Measurements from ENCODE around the gene ZRANB2.
A peak's percentile ranks its signal among the peaks of the same experiment; 100 is the strongest.

The ZRANB2 gene

DNA sequence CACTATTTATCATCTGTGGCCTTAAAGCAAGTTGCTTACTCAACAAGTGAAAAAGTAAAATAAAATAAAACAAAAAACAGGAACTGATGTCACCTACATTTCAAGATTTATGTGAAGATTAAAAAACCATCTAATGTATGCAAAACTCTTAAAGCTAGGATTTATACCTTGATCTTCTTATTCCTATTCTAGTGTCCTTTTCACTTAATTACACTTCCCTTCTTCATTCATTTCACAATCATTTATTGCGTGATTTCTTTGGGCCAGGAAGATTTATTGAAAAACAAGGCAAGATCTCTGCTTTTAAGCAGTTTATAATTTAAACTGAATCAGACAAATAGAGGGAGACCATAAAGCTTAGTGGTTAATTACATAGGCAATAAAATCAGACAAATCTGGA is 51.9 kb downstream of the ZRANB2 start:
- Histone ChIP-seq H3K4me3 (ENCODE audit: low read depth, low read length) (no peak overlapping the region), H3K4me1 (no peaks in the 10 kb centered on the region), H3K9me3 (no peaks in the 10 kb centered on the region), H3K27me3 (no peaks in the 10 kb centered on the region), H3K36me3 (no peaks in the 10 kb centered on the region)
- TF ChIP-seq CTCF (IDR thresholded peaks at IDR 0.05; ENCODE audit: low read depth, low read length) = no peak
- no peak for DNase-seq

DNA sequence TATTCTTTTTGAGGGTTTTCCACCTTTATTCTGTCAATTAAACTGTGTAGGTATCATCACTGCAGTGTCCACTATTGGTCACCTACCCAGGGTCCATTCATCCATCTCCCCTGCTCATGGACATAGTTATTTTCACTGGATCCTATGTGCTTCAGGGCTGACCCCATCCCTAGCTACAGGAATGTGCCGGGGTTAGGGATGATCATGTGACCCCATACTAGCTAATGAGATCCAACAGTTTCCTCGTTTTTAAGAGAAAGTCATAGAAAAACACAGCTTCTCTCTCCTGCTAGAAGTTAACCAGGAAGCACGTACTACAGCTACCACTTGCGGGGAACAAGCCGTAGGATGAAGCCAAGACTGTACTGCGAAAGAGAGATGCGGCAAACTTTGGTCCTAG is 52.8 kb downstream of the ZRANB2 start:
- TF ChIP-seq CTCF (IDR thresholded peaks at IDR 0.05; ENCODE audit: low read depth, low read length) = no peak
- Histone ChIP-seq H3K4me3 (ENCODE audit: low read depth, low read length) (no peak overlapping the region), H3K36me3 (no peaks in the 10 kb centered on the region), H3K9me3 (no peaks in the 10 kb centered on the region), H3K27me3 (no peaks in the 10 kb centered on the region), H3K4me1 (no peaks in the 10 kb centered on the region)
- DNase-seq = no peak

DNA sequence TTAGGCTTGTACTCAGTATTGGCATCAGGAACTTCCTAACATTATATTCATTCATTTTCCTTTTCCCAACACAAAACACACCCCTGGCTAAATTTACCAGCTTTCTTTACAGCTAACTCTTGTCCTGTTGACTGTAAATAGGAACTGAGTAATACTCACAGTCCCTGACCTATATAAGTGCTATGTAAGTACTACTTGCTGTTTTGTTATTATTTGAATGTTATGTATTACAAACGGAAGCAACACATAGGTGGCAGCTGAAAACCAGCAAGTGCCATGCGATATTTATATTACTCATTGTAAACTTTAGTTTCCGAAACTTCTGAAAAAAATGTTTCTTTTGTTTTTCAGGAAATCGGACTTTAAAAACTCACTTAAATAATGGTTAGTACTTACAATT is 54.7 kb downstream of the ZRANB2 start:
- no peak for TF ChIP-seq CTCF (IDR thresholded peaks at IDR 0.05; ENCODE audit: low read depth, low read length)

GRCh38 chr1:71023515-71023914 is 57.3 kb downstream of the ZRANB2 start:
- no peak for TF ChIP-seq CTCF (IDR thresholded peaks at IDR 0.05; ENCODE audit: low read depth, low read length)
- H3K9me3 ChIP-seq = no peaks in the 10 kb centered on the region
- H3K4me3 ChIP-seq (ENCODE audit: low read depth, low read length) = no peak overlapping the region
- no peak for DNase-seq
- H3K36me3 ChIP-seq = no peaks in the 10 kb centered on the region
- H3K27me3 ChIP-seq = no peaks in the 10 kb centered on the region
- H3K4me1 ChIP-seq = peaks cover 4% of the 10 kb centered on the region

More for the DNA sequence above, 54.7 kb downstream of the ZRANB2 start:
- no peaks in the 10 kb centered on the region for H3K4me1 ChIP-seq
- DNase-seq = no peak
- H3K36me3 ChIP-seq = no peaks in the 10 kb centered on the region
- H3K4me3 ChIP-seq (ENCODE audit: low read depth, low read length) = no peak overlapping the region
- H3K9me3 ChIP-seq = no peaks in the 10 kb centered on the region
- H3K27me3 ChIP-seq = no peaks in the 10 kb centered on the region

GRCh38 chr1:71019233-71019969 is 61.4 kb downstream of the ZRANB2 start:
- peak; percentile 79 for DNase-seq
- Histone ChIP-seq H3K27me3 (no peaks in the 10 kb centered on the region), H3K4me1 (peaks cover 7% of the 10 kb centered on the region), H3K4me3 (ENCODE audit: low read depth, low read length) (peak overlapping the region; percentile 23; the same call in 1 of the 2 replicates), H3K9me3 (no peaks in the 10 kb centered on the region), H3K36me3 (no peaks in the 10 kb centered on the region)
- TF ChIP-seq CTCF (IDR thresholded peaks at IDR 0.05; ENCODE audit: low read depth, low read length) = no peak

DNA sequence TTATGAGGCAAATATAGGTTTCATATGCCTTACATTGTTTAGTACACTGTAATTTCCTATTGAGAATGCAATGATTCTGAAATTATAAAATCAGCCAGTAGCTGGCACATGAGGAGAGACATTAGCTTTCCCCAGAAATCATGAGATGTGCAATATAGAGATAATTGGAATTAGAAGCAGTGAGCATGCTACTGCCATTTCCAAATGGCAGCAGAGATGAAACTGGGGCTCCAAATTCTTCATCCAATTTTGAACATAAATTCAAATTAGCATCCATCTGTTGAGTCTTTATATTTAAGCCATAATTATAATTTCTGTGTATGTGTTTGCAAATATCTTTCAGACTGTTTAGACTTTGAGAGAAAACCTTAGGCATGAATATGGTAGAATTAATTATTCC is 62.0 kb downstream of the ZRANB2 start:
- TF ChIP-seq CTCF (IDR thresholded peaks at IDR 0.05; ENCODE audit: low read depth, low read length) = no peak
- H3K4me3 ChIP-seq (ENCODE audit: low read depth, low read length) = peak overlapping the region; percentile 23; the same call in 1 of the 2 replicates
- H3K4me1 ChIP-seq = peaks cover 7% of the 10 kb centered on the region
- no peak for DNase-seq
- no peaks in the 10 kb centered on the region for H3K27me3 ChIP-seq
- no peaks in the 10 kb centered on the region for H3K9me3 ChIP-seq
- H3K36me3 ChIP-seq = no peaks in the 10 kb centered on the region

All from BE2C (cell line).